ENCODE data around the gene SLC27A6.

DNA sequence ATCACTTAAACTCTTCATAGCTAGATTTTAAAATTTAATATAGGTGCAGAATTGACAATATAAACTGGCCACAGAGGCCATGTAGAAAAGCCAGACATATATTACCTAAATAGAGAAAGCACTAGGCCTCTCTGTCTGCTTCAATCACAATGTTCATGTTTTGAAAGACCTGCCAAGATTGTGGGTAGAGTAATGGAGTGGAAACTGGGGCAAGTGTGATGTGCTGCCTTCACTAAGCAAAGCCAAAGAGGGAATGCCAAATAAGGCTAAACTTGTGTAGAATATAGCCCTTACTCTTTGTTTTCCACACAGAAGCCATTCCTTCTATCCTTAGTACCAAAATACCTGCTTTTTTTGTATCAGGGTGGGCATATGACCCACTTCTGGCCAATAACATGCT, 114.2 kb downstream of the SLC27A6 start:
- no peak for TF ChIP-seq RAD21 (IDR thresholded peaks at IDR 0.05; ENCODE audit: low read depth)
- no peak for TF ChIP-seq EGR1 (IDR thresholded peaks at IDR 0.05; ENCODE audit: low read depth)
- TF ChIP-seq CTCF (IDR thresholded peaks at IDR 0.05 in 2 of 3, conservative IDR thresholded peaks at IDR 0.05 in 1 of 3; ENCODE audit: borderline replicate concordance in 1 of 3, insufficient read depth in 1 of 3, low read depth in 2 of 3, low read length in 2 of 3) = no peak
- no peak for TF ChIP-seq EZH2 (IDR thresholded peaks at IDR 0.05)
- no peak for TF ChIP-seq POLR2A (IDR thresholded peaks at IDR 0.05; ENCODE audit: borderline replicate concordance, extremely low read depth, insufficient read depth, insufficient read length)
- TF ChIP-seq, protein P1, sequence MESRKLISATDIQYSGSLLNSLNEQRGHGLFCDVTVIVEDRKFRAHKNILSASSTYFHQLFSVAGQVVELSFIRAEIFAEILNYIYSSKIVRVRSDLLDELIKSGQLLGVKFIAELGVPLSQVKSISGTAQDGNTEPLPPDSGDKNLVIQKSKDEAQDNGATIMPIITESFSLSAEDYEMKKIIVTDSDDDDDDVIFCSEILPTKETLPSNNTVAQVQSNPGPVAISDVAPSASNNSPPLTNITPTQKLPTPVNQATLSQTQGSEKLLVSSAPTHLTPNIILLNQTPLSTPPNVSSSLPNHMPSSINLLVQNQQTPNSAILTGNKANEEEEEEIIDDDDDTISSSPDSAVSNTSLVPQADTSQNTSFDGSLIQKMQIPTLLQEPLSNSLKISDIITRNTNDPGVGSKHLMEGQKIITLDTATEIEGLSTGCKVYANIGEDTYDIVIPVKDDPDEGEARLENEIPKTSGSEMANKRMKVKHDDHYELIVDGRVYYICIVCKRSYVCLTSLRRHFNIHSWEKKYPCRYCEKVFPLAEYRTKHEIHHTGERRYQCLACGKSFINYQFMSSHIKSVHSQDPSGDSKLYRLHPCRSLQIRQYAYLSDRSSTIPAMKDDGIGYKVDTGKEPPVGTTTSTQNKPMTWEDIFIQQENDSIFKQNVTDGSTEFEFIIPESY (IDR thresholded peaks at IDR 0.05; ENCODE audit: extremely low read depth, insufficient replicate concordance, low read length) = no peak
- TF ChIP-seq POLR2AphosphoS5 (IDR thresholded peaks at IDR 0.05; ENCODE audit: low read depth, low read length) = no peak
